ENCODE measurements around the gene COPS6.

Gene COPS6

GRCh38 chr7:100119970-100120732 lies 31.4 kb downstream of the COPS6 start:
- no peaks in the 10 kb centered on the region for H3K27me3 ChIP-seq (ENCODE audit: control insufficient read depth in 3 of 3, insufficient read depth in 3 of 3, low read depth in 1 of 3, low read length in 3 of 3)
- peak overlapping the region; percentile 79 for H2AFZ ChIP-seq (ENCODE audit: low read length)
- peaks cover 2% of the 10 kb centered on the region for H3K79me1 ChIP-seq (ENCODE audit: low read depth, low read length)
- H3K27ac ChIP-seq (replicated peaks; ENCODE audit: low read length): peak overlapping the region; percentile 60
- H3K4me2 ChIP-seq (ENCODE audit: insufficient read depth, low read length, poor library complexity, severe bottlenecking): peak overlapping the region; percentile 89
- H3K23ac ChIP-seq (ENCODE audit: low read depth, low read length, poor library complexity): peak overlapping the region; percentile 51
- peak overlapping the region; percentile 62 to 91 for H3K4me3 ChIP-seq (ENCODE audit: low read length in 2 of 2)
- no peak overlapping the region for H2BK120ac ChIP-seq (ENCODE audit: low read depth, low read length)
- H2BK5ac ChIP-seq (ENCODE audit: low read length): peak overlapping the region; percentile 15
- H3K14ac ChIP-seq (ENCODE audit: low read length): no peak overlapping the region
- H4K8ac ChIP-seq (ENCODE audit: low read depth, low read length): no peak overlapping the region
- peaks cover 6 to 23% of the 10 kb centered on the region in 2 donors for H3K36me3 ChIP-seq (replicated peaks in 1 of 2; ENCODE audit: control insufficient read depth in 2 of 2, insufficient read depth in 2 of 2, low read length in 2 of 2)
- no peaks in the 10 kb centered on the region for H3K9me3 ChIP-seq (replicated peaks in 1 of 2; ENCODE audit: control insufficient read depth in 2 of 2, insufficient read depth in 1 of 2, low read depth in 1 of 2, low read length in 2 of 2)
- no peak overlapping the region for H2BK15ac ChIP-seq (ENCODE audit: low read length)
- peak overlapping the region; percentile 86 for H3K9ac ChIP-seq (ENCODE audit: low read depth, low read length, poor library complexity)
- H2BK12ac ChIP-seq (ENCODE audit: low read length): no peak overlapping the region
- peak overlapping the region; percentile 38 for H3K18ac ChIP-seq (ENCODE audit: low read length)
- DNase-seq (ENCODE audit: low spot score): no peak
- no peak overlapping the region for H3K4ac ChIP-seq (ENCODE audit: low read length)
- peaks cover 4 to 5% of the 10 kb centered on the region in 2 donors for H3K4me1 ChIP-seq (ENCODE audit: control insufficient read depth in 2 of 2, insufficient read depth in 1 of 2, low read depth in 1 of 2, low read length in 2 of 2)
- no peak overlapping the region for H2AK5ac ChIP-seq (ENCODE audit: low read depth, low read length)
- WGBS, 2 donors (ENCODE audit: extremely low coverage in 2 of 2, insufficient read length in 2 of 2, insufficient replicate concordance in 1 of 2): no CpG with 5 or more reads among the region's 19 CpGs
- peak overlapping the region; percentile 9 for H4K91ac ChIP-seq (ENCODE audit: low read depth, low read length, poor library complexity)

GRCh38 chr7:100120733-100121036 lies 31.9 kb downstream of the COPS6 start:
- H2BK12ac ChIP-seq (ENCODE audit: low read length): no peak overlapping the region
- H3K27ac ChIP-seq (replicated peaks; ENCODE audit: low read length): no peak overlapping the region
- H3K18ac ChIP-seq (ENCODE audit: low read length): no peak overlapping the region
- no peak overlapping the region for H3K4ac ChIP-seq (ENCODE audit: low read length)
- peak overlapping the region in 1 of 2 donors; percentile 62 for H3K4me3 ChIP-seq (ENCODE audit: low read length in 2 of 2)
- no peak for DNase-seq (ENCODE audit: low spot score)
- peak overlapping the region; percentile 79 for H2AFZ ChIP-seq (ENCODE audit: low read length)
- H3K36me3 ChIP-seq (replicated peaks in 1 of 2; ENCODE audit: control insufficient read depth in 2 of 2, insufficient read depth in 2 of 2, low read length in 2 of 2): peaks cover 6 to 25% of the 10 kb centered on the region in 2 donors
- no peak overlapping the region for H4K8ac ChIP-seq (ENCODE audit: low read depth, low read length)
- no CpG with 5 or more reads among the region's 1 CpG for WGBS, 2 donors (ENCODE audit: extremely low coverage in 2 of 2, insufficient read length in 2 of 2, insufficient replicate concordance in 1 of 2)
- H4K91ac ChIP-seq (ENCODE audit: low read depth, low read length, poor library complexity): no peak overlapping the region
- H3K27me3 ChIP-seq (ENCODE audit: control insufficient read depth in 3 of 3, insufficient read depth in 3 of 3, low read depth in 1 of 3, low read length in 3 of 3): no peaks in the 10 kb centered on the region
- peak overlapping the region; percentile 89 for H3K4me2 ChIP-seq (ENCODE audit: insufficient read depth, low read length, poor library complexity, severe bottlenecking)
- no peak overlapping the region for H2AK5ac ChIP-seq (ENCODE audit: low read depth, low read length)
- H3K9ac ChIP-seq (ENCODE audit: low read depth, low read length, poor library complexity): no peak overlapping the region
- no peak overlapping the region for H3K23ac ChIP-seq (ENCODE audit: low read depth, low read length, poor library complexity)
- H3K9me3 ChIP-seq (replicated peaks in 1 of 2; ENCODE audit: control insufficient read depth in 2 of 2, insufficient read depth in 1 of 2, low read depth in 1 of 2, low read length in 2 of 2): no peaks in the 10 kb centered on the region
- no peak overlapping the region for H3K14ac ChIP-seq (ENCODE audit: low read length)
- peaks cover 4% of the 10 kb centered on the region for H3K79me1 ChIP-seq (ENCODE audit: low read depth, low read length)
- no peak overlapping the region for H2BK5ac ChIP-seq (ENCODE audit: low read length)
- no peak overlapping the region for H2BK120ac ChIP-seq (ENCODE audit: low read depth, low read length)
- no peak overlapping the region for H2BK15ac ChIP-seq (ENCODE audit: low read length)
- peaks cover 4 to 5% of the 10 kb centered on the region in 2 donors for H3K4me1 ChIP-seq (ENCODE audit: control insufficient read depth in 2 of 2, insufficient read depth in 1 of 2, low read depth in 1 of 2, low read length in 2 of 2)

- H3K27ac ChIP-seq (replicated peaks; ENCODE audit: low read length): no peak overlapping the region
- H3K23ac ChIP-seq (ENCODE audit: low read depth, low read length, poor library complexity): no peak overlapping the region
- no peak overlapping the region for H2AFZ ChIP-seq (ENCODE audit: low read length)
- H3K4me3 ChIP-seq (ENCODE audit: low read length in 2 of 2): no peak overlapping the region
- no peak overlapping the region for H3K4me2 ChIP-seq (ENCODE audit: insufficient read depth, low read length, poor library complexity, severe bottlenecking)
- no peak overlapping the region for H2BK12ac ChIP-seq (ENCODE audit: low read length)
- no peak overlapping the region for H3K18ac ChIP-seq (ENCODE audit: low read length)
- no peaks in the 10 kb centered on the region for H3K9me3 ChIP-seq (replicated peaks in 1 of 2; ENCODE audit: control insufficient read depth in 2 of 2, insufficient read depth in 1 of 2, low read depth in 1 of 2, low read length in 2 of 2)
- no CpG with 5 or more reads among the region's 13 CpGs for WGBS, 2 donors (ENCODE audit: extremely low coverage in 2 of 2, insufficient read length in 2 of 2, insufficient replicate concordance in 1 of 2)
- DNase-seq (ENCODE audit: low spot score): no peak
- peaks cover 4 to 22% of the 10 kb centered on the region in 2 donors for H3K36me3 ChIP-seq (replicated peaks in 1 of 2; ENCODE audit: control insufficient read depth in 2 of 2, insufficient read depth in 2 of 2, low read length in 2 of 2)
- H4K91ac ChIP-seq (ENCODE audit: low read depth, low read length, poor library complexity): no peak overlapping the region
- H2BK15ac ChIP-seq (ENCODE audit: low read length): no peak overlapping the region
- H3K9ac ChIP-seq (ENCODE audit: low read depth, low read length, poor library complexity): no peak overlapping the region
- H3K27me3 ChIP-seq (ENCODE audit: control insufficient read depth in 3 of 3, insufficient read depth in 3 of 3, low read depth in 1 of 3, low read length in 3 of 3): no peaks in the 10 kb centered on the region
- no peak overlapping the region for H2BK5ac ChIP-seq (ENCODE audit: low read length)
- no peak overlapping the region for H2BK120ac ChIP-seq (ENCODE audit: low read depth, low read length)
- peaks cover 4 to 7% of the 10 kb centered on the region in 2 donors for H3K4me1 ChIP-seq (ENCODE audit: control insufficient read depth in 2 of 2, insufficient read depth in 1 of 2, low read depth in 1 of 2, low read length in 2 of 2)
- H2AK5ac ChIP-seq (ENCODE audit: low read depth, low read length): no peak overlapping the region
- H3K4ac ChIP-seq (ENCODE audit: low read length): no peak overlapping the region
- no peak overlapping the region for H4K8ac ChIP-seq (ENCODE audit: low read depth, low read length)
- no peak overlapping the region for H3K14ac ChIP-seq (ENCODE audit: low read length)
- H3K79me1 ChIP-seq (ENCODE audit: low read depth, low read length): peaks cover 4% of the 10 kb centered on the region
Measured at GRCh38 chr7:100122067-100122466, 33.3 kb downstream of the COPS6 start.

- Histone ChIP-seq H2AK5ac (ENCODE audit: low read depth, low read length) (no peak overlapping the region), H4K8ac (ENCODE audit: low read depth, low read length) (no peak overlapping the region), H2BK15ac (ENCODE audit: low read length) (no peak overlapping the region), H3K27me3 (ENCODE audit: control insufficient read depth in 3 of 3, insufficient read depth in 3 of 3, low read depth in 1 of 3, low read length in 3 of 3) (peaks cover 0 to under 1% (median 0%) of the 10 kb centered on the region in 3 experiments), H3K23ac (ENCODE audit: low read depth, low read length, poor library complexity) (no peak overlapping the region), H3K79me1 (ENCODE audit: low read depth, low read length) (peaks cover 4% of the 10 kb centered on the region), H3K14ac (ENCODE audit: low read length) (no peak overlapping the region), H2AFZ (ENCODE audit: low read length) (no peak overlapping the region), H3K18ac (ENCODE audit: low read length) (no peak overlapping the region), H2BK5ac (ENCODE audit: low read length) (no peak overlapping the region), H3K4me2 (ENCODE audit: insufficient read depth, low read length, poor library complexity, severe bottlenecking) (no peak overlapping the region), H2BK12ac (ENCODE audit: low read length) (no peak overlapping the region), H3K9ac (ENCODE audit: low read depth, low read length, poor library complexity) (no peak overlapping the region), H3K4me3 (ENCODE audit: low read length in 2 of 2) (no peak overlapping the region), H3K36me3 (replicated peaks in 1 of 2; ENCODE audit: control insufficient read depth in 2 of 2, insufficient read depth in 2 of 2, low read length in 2 of 2) (peaks cover 4 to 22% of the 10 kb centered on the region in 2 donors), H3K27ac (replicated peaks; ENCODE audit: low read length) (no peak overlapping the region), H3K9me3 (replicated peaks in 1 of 2; ENCODE audit: control insufficient read depth in 2 of 2, insufficient read depth in 1 of 2, low read depth in 1 of 2, low read length in 2 of 2) (no peaks in the 10 kb centered on the region), H4K91ac (ENCODE audit: low read depth, low read length, poor library complexity) (no peak overlapping the region), H2BK120ac (ENCODE audit: low read depth, low read length) (no peak overlapping the region), H3K4me1 (ENCODE audit: control insufficient read depth in 2 of 2, insufficient read depth in 1 of 2, low read depth in 1 of 2, low read length in 2 of 2) (peaks cover 4 to 7% of the 10 kb centered on the region in 2 donors), H3K4ac (ENCODE audit: low read length) (no peak overlapping the region)
- DNase-seq (ENCODE audit: low spot score): no peak
- WGBS, 2 donors (ENCODE audit: extremely low coverage in 2 of 2, insufficient read length in 2 of 2, insufficient replicate concordance in 1 of 2): no CpG with 5 or more reads among the region's 1 CpG
Measured at GRCh38 chr7:100122568-100122967, 33.8 kb downstream of the COPS6 start.
